GM06990 (cell line): ENCODE results near the gene GPHA2.

Experiments
- DNase-seq: peaks from one replicate; pipeline ENCODE4 v3.0.0-alpha.2; 2011; ENCODE audit not compliant: insufficient read length; ENCODE audit errors: extremely low read depth
- H3K27me3 ChIP-seq: replicated peaks from 2 replicates; pipeline ENCODE4 v1.6.0; 2011; ENCODE audit warnings: low read length; ENCODE audit not compliant: control insufficient read depth, insufficient read depth
- H3K36me3 ChIP-seq: 2 replicates; pipeline ENCODE4 v1.5.1; 2011; ENCODE audit warnings: low read length; ENCODE audit not compliant: control insufficient read depth, insufficient read depth
- H3K4me3 ChIP-seq: replicated peaks from 2 replicates; pipeline ENCODE4 v1.5.1; 2011; ENCODE audit warnings: low read depth, mild to moderate bottlenecking, control low read depth, low read length
- CTCF ChIP-seq: IDR thresholded peaks from 2 replicates; pipeline ENCODE4 v1.5.1; 2011; ENCODE audit warnings: low read length, control low read depth, mild to moderate bottlenecking, inconsistent platforms; ENCODE audit not compliant: insufficient read depth, poor library complexity, severe bottlenecking

The GPHA2 gene

GRCh38 chr11:64902102-64902900, 33.4 kb downstream of the GPHA2 start:
- Histone ChIP-seq H3K36me3 (peaks cover 19% of the 10 kb centered on the region), H3K27me3 (no peaks in the 10 kb centered on the region), H3K4me3 (no peak overlapping the region)
- TF ChIP-seq CTCF = no peak
- DNase-seq = no peak

GRCh38 chr11:64900774-64901173, 34.9 kb downstream of the GPHA2 start:
- Histone ChIP-seq H3K36me3 (peaks cover 16% of the 10 kb centered on the region), H3K27me3 (no peaks in the 10 kb centered on the region), H3K4me3 (no peak overlapping the region)
- DNase-seq = no peak
- no peak for TF ChIP-seq CTCF

- Histone ChIP-seq H3K27me3 (no peaks in the 10 kb centered on the region), H3K36me3 (peaks cover 14% of the 10 kb centered on the region), H3K4me3 (no peak overlapping the region)
- DNase-seq = no peak
- no peak for TF ChIP-seq CTCF
Observed at GRCh38 chr11:64900263-64900678, 35.4 kb downstream of the GPHA2 start.

- TF ChIP-seq CTCF = no peak
- H3K27me3 ChIP-seq = no peaks in the 10 kb centered on the region
- no peak for DNase-seq
- H3K4me3 ChIP-seq = no peak overlapping the region
- peaks cover 15% of the 10 kb centered on the region for H3K36me3 ChIP-seq
Observed at GRCh38 chr11:64898541-64898940, 37.2 kb downstream of the GPHA2 start.

- Histone ChIP-seq H3K27me3 (no peaks in the 10 kb centered on the region), H3K4me3 (no peak overlapping the region), H3K36me3 (peaks cover 15% of the 10 kb centered on the region)
- no peak for DNase-seq
- no peak for TF ChIP-seq CTCF
Observed at GRCh38 chr11:64898076-64898445, 37.6 kb downstream of the GPHA2 start.
